NT2/D1 (cell line): ENCODE data around the gene SLC26A4.

ENCODE experiments used
- SUZ12 ChIP-seq: IDR thresholded peaks from 2 replicates; pipeline ENCODE4 v1.6.1; 2011; ENCODE audit not compliant: insufficient read length, insufficient read depth; ENCODE audit errors: extremely low read depth
- ZNF274 ChIP-seq: IDR thresholded peaks from 2 replicates; pipeline ENCODE4 v1.6.1; 2011; ENCODE audit warnings: mild to moderate bottlenecking, low read depth, low read length

DNA sequence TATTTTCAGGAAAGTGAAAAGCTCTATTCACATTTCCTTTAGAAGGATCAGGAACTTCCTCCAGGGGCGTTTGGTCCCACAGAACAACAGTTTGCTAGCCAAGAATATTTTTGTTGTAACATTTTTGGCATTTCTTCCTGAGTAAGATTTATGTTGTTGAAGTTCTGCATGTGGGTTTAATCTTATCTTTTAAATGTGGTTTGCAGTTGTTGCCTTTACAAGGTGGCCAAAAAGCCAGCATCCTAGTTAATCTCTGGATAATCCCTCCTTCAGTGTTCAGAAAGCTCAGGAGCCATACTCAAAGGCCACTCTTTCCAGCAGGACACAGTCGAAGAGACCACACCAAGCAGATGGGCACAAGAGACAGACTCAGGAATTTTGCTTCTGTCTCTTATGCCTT lies 30.0 kb downstream of the SLC26A4 start:
- TF ChIP-seq SUZ12 (no peak), ZNF274 (no peak)
